CD4-positive, alpha-beta memory T cell (primary cell): ENCODE measurements around the gene DICER1. TPM values are rescaled to one million over a fixed set of nuclear protein-coding genes. Genes with fewer than 3 reads are reported as not detected.

Experiments
- CTCF ChIA-PET: fragments of 350-600 bp; sonication (Branson Sonifier 250); formaldehyde crosslinking; loops from one replicate; lab custom pipeline; 2021; ENCODE audit warnings: inconsistent platforms; ENCODE audit not compliant: partially characterized antibody; lab: Charles Lee
- POLR2A ChIA-PET: fragments of 350-600 bp; sonication (Branson Sonifier 250); formaldehyde crosslinking; loops from one replicate; lab custom pipeline; 2021; ENCODE audit not compliant: partially characterized antibody; lab: Charles Lee
- DNase-seq, 5 donors: peaks; one replicate each; pipeline versions ENCODE4 v3.0.0 to v3.0.0-alpha.2; 2020 to 2022; ENCODE audit warnings: mixed read lengths in 1 of 5
- H3K27ac ChIP-seq: one replicate; pipeline ENCODE4 v1.7.0; 2013; ENCODE audit warnings: low read depth, low read length
- H3K27me3 ChIP-seq: 2 replicates; pipeline ENCODE4 v1.7.0; 2013; ENCODE audit warnings: mild to moderate bottlenecking, low read length, moderate library complexity; ENCODE audit not compliant: insufficient read depth
- H3K36me3 ChIP-seq: 2 replicates; pipeline ENCODE4 v1.7.0; 2013; ENCODE audit warnings: mild to moderate bottlenecking, low read length, moderate library complexity; ENCODE audit not compliant: insufficient read depth
- H3K4me1 ChIP-seq: 2 replicates; pipeline ENCODE4 v1.7.0; 2013; ENCODE audit warnings: mild to moderate bottlenecking, low read length, moderate library complexity; ENCODE audit not compliant: insufficient read depth
- H3K4me3 ChIP-seq, 2 donors: one replicate each; pipeline ENCODE4 v1.7.0; 2013; ENCODE audit warnings: low read length in 2 of 2, mild to moderate bottlenecking in 1 of 2
- H3K9me3 ChIP-seq, 2 donors: one replicate each; pipeline ENCODE4 v1.7.0; 2013; ENCODE audit warnings: low read length in 2 of 2, control low read depth in 1 of 2; ENCODE audit not compliant: control insufficient read depth in 1 of 2
- H3K27ac Mint-ChIP-seq, 7 donors: one replicate each; pipeline ENCODE4 v1.8.0; 2020 to 2021; ENCODE audit warnings: mixed read lengths in 7 of 7, mild to moderate bottlenecking in 6 of 7, inconsistent platforms in 3 of 7, moderate library complexity in 3 of 7
- H3K27me3 Mint-ChIP-seq, 2 donors: one replicate each; pipeline ENCODE4 v1.8.0; 2020 to 2021; ENCODE audit warnings: mixed read lengths in 2 of 2
- H3K36me3 Mint-ChIP-seq, 2 donors: one replicate each; pipeline ENCODE4 v1.8.0; 2020 to 2021; ENCODE audit warnings: mixed read lengths in 2 of 2, inconsistent platforms in 1 of 2, mild to moderate bottlenecking in 1 of 2
- H3K4me1 Mint-ChIP-seq, 4 donors: one replicate each; pipeline ENCODE4 v1.8.0; 2020 to 2021; ENCODE audit warnings: mixed read lengths in 4 of 4, mild to moderate bottlenecking in 1 of 4
- H3K4me3 Mint-ChIP-seq, 8 donors: one replicate each; pipeline ENCODE4 v1.8.0; 2020 to 2021; ENCODE audit warnings: mixed read lengths in 8 of 8, mild to moderate bottlenecking in 7 of 8, moderate library complexity in 6 of 8, inconsistent platforms in 3 of 8
- H3K9me3 Mint-ChIP-seq, 8 donors: one replicate each; pipeline ENCODE4 v1.8.0; 2020 to 2021; ENCODE audit warnings: mixed read lengths in 8 of 8, mild to moderate bottlenecking in 5 of 8, inconsistent platforms in 3 of 8, moderate library complexity in 1 of 8
- intact Hi-C: fragments of 100-400 bp; cut with micrococcal nuclease; formaldehyde crosslinking; loops from one replicate; pipeline ENCODE4 v1.15.1; 2023
- polyA plus RNA-seq, 2 donors: library from polyadenylated mRNA; unstranded; fragments of 300-500 nt; fragmentation: Illumina TruSeq; gene quantifications; one replicate each; pipeline ENCODE4 v1.2.3, GENCODE V29; 2021
- total RNA-seq, 2 experiments: library from RNA; stranded (reverse); gene quantifications; one replicate each; pipeline ENCODE4 v1.2.3, GENCODE V29; 2021

Gene DICER1
- total and polyA plus RNA-seq, 4 experiments from 2014 or later = 8.8 to 62.8 (median 36.8) TPM

GRCh38 chr14:95147597-95147996, 9.7 kb downstream of the DICER1 start:
- H3K27me3 Mint-ChIP-seq = no peaks in the 10 kb centered on the region
- Histone ChIP-seq H3K36me3 (no peaks in the 10 kb centered on the region), H3K9me3 (no peaks in the 10 kb centered on the region), H3K27ac (no peak overlapping the region), H3K4me1 (peaks cover 56% of the 10 kb centered on the region), H3K27me3 (no peaks in the 10 kb centered on the region), H3K4me3 (no peak overlapping the region)
- H3K4me1 Mint-ChIP-seq = peaks cover 36 to 88% (median 69%) of the 10 kb centered on the region in 4 donors
- H3K9me3 Mint-ChIP-seq = peaks cover 2 to 24% (median 14%) of the 10 kb centered on the region in 8 donors
- no peak for DNase-seq
- CTCF ChIA-PET = no interaction called here
- H3K36me3 Mint-ChIP-seq = peaks cover 22 to 31% of the 10 kb centered on the region in 2 donors
- no peak overlapping the region for H3K27ac Mint-ChIP-seq
- intact Hi-C loops = no loop called here
- no peak overlapping the region for H3K4me3 Mint-ChIP-seq
- POLR2A ChIA-PET = no interaction called here

- CTCF ChIA-PET = no interaction called here
- peaks cover 22 to 31% of the 10 kb centered on the region in 2 donors for H3K36me3 Mint-ChIP-seq
- no peaks in the 10 kb centered on the region for H3K36me3 ChIP-seq
- no peak overlapping the region for H3K4me3 ChIP-seq
- H3K4me1 Mint-ChIP-seq = peaks cover 42 to 88% (median 67%) of the 10 kb centered on the region in 4 donors
- H3K27me3 ChIP-seq = no peaks in the 10 kb centered on the region
- H3K9me3 ChIP-seq = no peaks in the 10 kb centered on the region
- no peak for DNase-seq
- H3K4me3 Mint-ChIP-seq = peak overlapping the region in 1 of 8 donors; percentile 38
- intact Hi-C loops = no loop called here
- peaks cover 2 to 24% (median 14%) of the 10 kb centered on the region in 8 donors for H3K9me3 Mint-ChIP-seq
- POLR2A ChIA-PET = no interaction called here
- H3K27ac Mint-ChIP-seq = peak overlapping the region in 1 of 7 donors; percentile 9
- no peaks in the 10 kb centered on the region for H3K27me3 Mint-ChIP-seq
- no peak overlapping the region for H3K27ac ChIP-seq
- H3K4me1 ChIP-seq = peaks cover 56% of the 10 kb centered on the region
These were observed 11.1 kb downstream of the DICER1 start for GRCh38 chr14:95146079-95146771.

- Histone ChIP-seq H3K27ac (no peak overlapping the region), H3K36me3 (no peaks in the 10 kb centered on the region), H3K9me3 (no peaks in the 10 kb centered on the region), H3K4me1 (peaks cover 55% of the 10 kb centered on the region), H3K4me3 (no peak overlapping the region), H3K27me3 (no peaks in the 10 kb centered on the region)
- CTCF ChIA-PET = no interaction called here
- Mint-ChIP-seq H3K4me3 (peak overlapping the region in 3 of 8 donors; percentile 7 to 32 (median 23)), H3K27me3 (no peaks in the 10 kb centered on the region), H3K36me3 (peaks cover 23 to 31% of the 10 kb centered on the region in 2 donors), H3K9me3 (peaks cover 2 to 24% (median 14%) of the 10 kb centered on the region in 8 donors), H3K4me1 (peaks cover 44 to 86% (median 65%) of the 10 kb centered on the region in 4 donors), H3K27ac (no peak overlapping the region)
- no peak for DNase-seq
- intact Hi-C loops = no loop called here
- POLR2A ChIA-PET = no interaction called here
These were observed 12.5 kb downstream of the DICER1 start for GRCh38 chr14:95144849-95145248.

- H3K4me3 ChIP-seq = no peak overlapping the region
- no peaks in the 10 kb centered on the region for H3K27me3 Mint-ChIP-seq
- no peak for DNase-seq
- H3K27ac Mint-ChIP-seq = no peak overlapping the region
- peaks cover 23 to 30% of the 10 kb centered on the region in 2 donors for H3K36me3 Mint-ChIP-seq
- CTCF ChIA-PET = no interaction called here
- intact Hi-C loops = no loop called here
- H3K4me3 Mint-ChIP-seq = peak overlapping the region in 2 of 8 donors; percentile 8 to 41
- POLR2A ChIA-PET = no interaction called here
- H3K4me1 ChIP-seq = peaks cover 47% of the 10 kb centered on the region
- no peak overlapping the region for H3K27ac ChIP-seq
- H3K4me1 Mint-ChIP-seq = peaks cover 46 to 86% (median 66%) of the 10 kb centered on the region in 4 donors
- no peaks in the 10 kb centered on the region for H3K27me3 ChIP-seq
- peaks cover 2 to 24% (median 14%) of the 10 kb centered on the region in 8 donors for H3K9me3 Mint-ChIP-seq
- no peaks in the 10 kb centered on the region for H3K9me3 ChIP-seq
- no peaks in the 10 kb centered on the region for H3K36me3 ChIP-seq
These were observed 13.3 kb downstream of the DICER1 start for GRCh38 chr14:95143808-95144620.

- Mint-ChIP-seq H3K27ac (peak overlapping the region in 2 of 7 donors; percentile 35 to 51), H3K36me3 (peaks cover 20 to 23% of the 10 kb centered on the region in 2 donors), H3K4me3 (no peak overlapping the region), H3K4me1 (peaks cover 45 to 83% (median 62%) of the 10 kb centered on the region in 4 donors), H3K27me3 (no peaks in the 10 kb centered on the region), H3K9me3 (peaks cover 2 to 24% (median 14%) of the 10 kb centered on the region in 8 donors)
- CTCF ChIA-PET = no interaction called here
- no peaks in the 10 kb centered on the region for H3K9me3 ChIP-seq
- no peak overlapping the region for H3K4me3 ChIP-seq
- no peaks in the 10 kb centered on the region for H3K27me3 ChIP-seq
- no peak for DNase-seq
- POLR2A ChIA-PET = no interaction called here
- H3K36me3 ChIP-seq = no peaks in the 10 kb centered on the region
- no peak overlapping the region for H3K27ac ChIP-seq
- intact Hi-C loops = no loop called here
- peaks cover 52% of the 10 kb centered on the region for H3K4me1 ChIP-seq
These were observed 15.1 kb downstream of the DICER1 start for GRCh38 chr14:95142208-95142607.

- Mint-ChIP-seq H3K27me3 (no peaks in the 10 kb centered on the region), H3K36me3 (peaks cover 20 to 23% of the 10 kb centered on the region in 2 donors), H3K4me3 (no peak overlapping the region), H3K4me1 (peaks cover 46 to 84% (median 64%) of the 10 kb centered on the region in 4 donors), H3K9me3 (peaks cover 2 to 21% (median 14%) of the 10 kb centered on the region in 8 donors), H3K27ac (peak overlapping the region in 1 of 7 donors; percentile 35)
- ChIA-PET CTCF (no interaction called here), POLR2A (no interaction called here)
- DNase-seq = no peak
- Histone ChIP-seq H3K9me3 (no peaks in the 10 kb centered on the region), H3K27me3 (no peaks in the 10 kb centered on the region), H3K4me1 (peaks cover 57% of the 10 kb centered on the region), H3K36me3 (no peaks in the 10 kb centered on the region), H3K27ac (no peak overlapping the region), H3K4me3 (no peak overlapping the region)
- intact Hi-C loops = no loop called here
These were observed 15.6 kb downstream of the DICER1 start for GRCh38 chr14:95141684-95142083.
